ENCODE results near the gene ZNF683.

ZNF683 gene

GRCh38 chr1:26358411-26359384, 13.9 kb downstream of the ZNF683 start:
- peak; percentile 80 for DNase-seq (ENCODE audit: low read depth)

GRCh38 chr1:26357121-26357602, 15.4 kb downstream of the ZNF683 start:
- no peak for DNase-seq (ENCODE audit: low read depth)

GRCh38 chr1:26356106-26356505, 16.4 kb downstream of the ZNF683 start:
- DNase-seq (ENCODE audit: low read depth), result no peak

- no peak for DNase-seq (ENCODE audit: low read depth)
Measured at GRCh38 chr1:26354972-26355371, 17.6 kb downstream of the ZNF683 start.

- DNase-seq (ENCODE audit: low read depth), result no peak
Measured at GRCh38 chr1:26353976-26354820, 18.4 kb downstream of the ZNF683 start, which contains the start of gene CRYBG2. CRYBG2 (minus strand) TSS chr1:26354130; CDS start chr1:26346657, 7,473 bp downstream.

- no peak for DNase-seq (ENCODE audit: low read depth)
Measured at GRCh38 chr1:26353210-26353859, 19.2 kb downstream of the ZNF683 start.

- no peak for DNase-seq (ENCODE audit: low read depth)
Measured at GRCh38 chr1:26352338-26352679, 20.2 kb downstream of the ZNF683 start.

GRCh38 chr1:26351590-26352337, 20.8 kb downstream of the ZNF683 start:
- DNase-seq (ENCODE audit: low read depth), result no peak

GRCh38 chr1:26350701-26351589, 21.6 kb downstream of the ZNF683 start:
- no peak for DNase-seq (ENCODE audit: low read depth)

GRCh38 chr1:26350343-26350700, 22.2 kb downstream of the ZNF683 start:
- DNase-seq (ENCODE audit: low read depth), result no peak

GRCh38 chr1:26349877-26350244, 22.7 kb downstream of the ZNF683 start:
- DNase-seq (ENCODE audit: low read depth), result no peak

GRCh38 chr1:26349188-26349876, 23.2 kb downstream of the ZNF683 start:
- no peak for DNase-seq (ENCODE audit: low read depth)

- DNase-seq (ENCODE audit: low read depth), result no peak
Measured at GRCh38 chr1:26346274-26347033, 26.1 kb downstream of the ZNF683 start.

- no peak for DNase-seq (ENCODE audit: low read depth)
Measured at GRCh38 chr1:26345718-26346117, 26.8 kb downstream of the ZNF683 start.

GRCh38 chr1:26344147-26344920, 28.2 kb downstream of the ZNF683 start:
- DNase-seq (ENCODE audit: low read depth), result no peak

GRCh38 chr1:26340047-26340481, 32.5 kb downstream of the ZNF683 start:
- no peak for DNase-seq (ENCODE audit: low read depth)

- DNase-seq (ENCODE audit: low read depth), result no peak
Measured at GRCh38 chr1:26338670-26339069, 33.9 kb downstream of the ZNF683 start.

- DNase-seq (ENCODE audit: low read depth), result no peak
Measured at GRCh38 chr1:26337625-26338024, 34.9 kb downstream of the ZNF683 start.
